GM12878 (cell line): Measurements from ENCODE around the gene TMEM63C. TPM values are rescaled to one million over a fixed set of nuclear protein-coding genes. Genes with fewer than 3 reads are reported as not detected.

ENCODE experiments used
- ATAC-seq: fragments of 200-7000 bp; cut with Tn5 transposase; 3 replicates; pipeline ENCODE4 v1.9.1; 2020; ENCODE audit warnings: mild to moderate bottlenecking, moderate library complexity
- BruUV-seq: library from RNA; stranded (reverse); fragments of 400-500 nt; replicated peaks from 2 replicates; lab custom pipeline; 2021; lab: Mats Ljungman, UMichigan
- CTCF ChIA-PET: fragments of 300-600 bp; sonication (Branson Sonifier 250); formaldehyde crosslinking; extraction: SDS; loops from one replicate; lab custom pipeline; 2021; ENCODE audit warnings: inconsistent platforms; lab: Yijun Ruan, JAX
- POLR2A ChIA-PET: fragments of 350-600 bp; formaldehyde crosslinking; extraction: SDS; loops from one replicate; lab custom pipeline; 2021; ENCODE audit warnings: inconsistent platforms; lab: Charles Lee
- RAD21 ChIA-PET: fragments of 300-600 bp; sonication (Branson Sonifier 250); formaldehyde crosslinking; loops from one replicate; lab custom pipeline; 2023; ENCODE audit warnings: antibody characterized with exemption; ENCODE audit not compliant: unreplicated experiment; lab: Charles Lee
- SMC1A ChIA-PET: fragments of 300-600 bp; sonication (Branson Sonifier 250); formaldehyde crosslinking; loops from one replicate; lab custom pipeline; 2023; ENCODE audit not compliant: unreplicated experiment, uncharacterized antibody; lab: Charles Lee
- DNase-seq: peaks from one replicate; pipeline ENCODE4 v3.0.0-alpha.2; 2011; ENCODE audit warnings: low read depth, low spot score
- FAIRE-seq: peaks from 3 replicates; lab custom pipeline; 2011; peaks lifted over from hg19 to GRCh38; lab: Jason Lieb, UNC
- H2AFZ ChIP-seq: 2 replicates; pipeline ENCODE4 v1.6.0; 2011; ENCODE audit warnings: low read depth, low read length, control low read depth; ENCODE audit not compliant: control insufficient read depth
- H3K27ac ChIP-seq: 2 replicates; pipeline ENCODE4 v1.5.1; 2011; ENCODE audit warnings: control low read depth; ENCODE audit not compliant: control insufficient read depth, insufficient read depth
- H3K27me3 ChIP-seq, 2 experiments: replicated peaks in 1 of 2; 2 replicates each; pipeline versions ENCODE4 v1.6.0 to v1.6.1; 2011; ENCODE audit warnings: low read length in 1 of 2; ENCODE audit not compliant: control insufficient read depth in 2 of 2, insufficient read depth in 2 of 2
- H3K36me3 ChIP-seq, 2 experiments: 2 replicates each; pipeline ENCODE4 v1.5.1; 2011; ENCODE audit warnings: low read length in 1 of 2; ENCODE audit not compliant: control insufficient read depth in 2 of 2, insufficient read depth in 2 of 2
- H3K4me1 ChIP-seq: 2 replicates; pipeline ENCODE4 v1.6.1; 2011; ENCODE audit warnings: mild to moderate bottlenecking, low read length, moderate library complexity, mixed read lengths; ENCODE audit not compliant: control insufficient read depth, insufficient read depth
- H3K4me2 ChIP-seq: 2 replicates; pipeline ENCODE4 v1.6.0; 2011; ENCODE audit warnings: control low read depth; ENCODE audit not compliant: control insufficient read depth, insufficient read depth
- H3K4me3 ChIP-seq: fragments of 200-600 bp; sonication (generic); 2 replicates; pipeline ENCODE4 v1.5.1; 2016
- H3K79me2 ChIP-seq: 2 replicates; pipeline ENCODE4 v1.6.0; 2011; ENCODE audit warnings: low read length; ENCODE audit not compliant: control insufficient read depth, insufficient read depth
- H3K9ac ChIP-seq: 2 replicates; pipeline ENCODE4 v1.8.0; 2011; ENCODE audit warnings: low read length, control low read depth, mixed read lengths; ENCODE audit not compliant: control insufficient read depth, insufficient read depth
- H3K9me3 ChIP-seq: replicated peaks from 3 replicates; pipeline ENCODE4 v1.5.1; 2011; ENCODE audit warnings: mild to moderate bottlenecking, low read length; ENCODE audit not compliant: control insufficient read depth, insufficient read depth
- H4K20me1 ChIP-seq: 2 replicates; pipeline ENCODE4 v1.6.0; 2011; ENCODE audit not compliant: control insufficient read depth, insufficient read depth
- BRCA1 ChIP-seq: IDR thresholded peaks from 2 replicates; pipeline ENCODE4 v1.6.1; 2011; ENCODE audit warnings: low read depth, low read length, improper control_type of control experiment
- CHD1 ChIP-seq: IDR thresholded peaks from 2 replicates; pipeline ENCODE4 v1.6.1; 2012; ENCODE audit warnings: low read depth, low read length, improper control_type of control experiment
- CREB1 ChIP-seq: IDR thresholded peaks from 2 replicates; pipeline ENCODE4 v1.6.1; 2012; ENCODE audit warnings: low read depth, mild to moderate bottlenecking, inconsistent platforms
- CREM ChIP-seq: IDR thresholded peaks from 2 replicates; pipeline ENCODE4 v1.6.1; 2014; ENCODE audit warnings: antibody characterized with exemption, low read depth
- FOXK2 ChIP-seq: fragments of 450-650 bp; IDR thresholded peaks from 2 replicates; pipeline ENCODE4 v1.6.1; 2017; ENCODE audit warnings: mild to moderate bottlenecking, moderate library complexity
- HCFC1 ChIP-seq: fragments of 150-350 bp; IDR thresholded peaks from 2 replicates; pipeline ENCODE4 v1.6.1; 2014; ENCODE audit warnings: low read length
- KAT2A ChIP-seq: conservative IDR thresholded peaks from 2 replicates; pipeline ENCODE4 v1.6.1; 2011; ENCODE audit warnings: low read depth, low read length; ENCODE audit not compliant: control insufficient read depth
- KLF5 ChIP-seq: fragments of 450-650 bp; IDR thresholded peaks from 2 replicates; pipeline ENCODE4 v1.6.1; 2014; ENCODE audit warnings: mild to moderate bottlenecking; ENCODE audit not compliant: partially characterized antibody
- LARP7 ChIP-seq: fragments of 450-650 bp; IDR thresholded peaks from 2 replicates; pipeline ENCODE4 v1.6.1; 2017; ENCODE audit warnings: mild to moderate bottlenecking
- MTA3 ChIP-seq: IDR thresholded peaks from 2 replicates; pipeline ENCODE4 v1.6.1; 2012; ENCODE audit warnings: low read length, inconsistent platforms, borderline replicate concordance
- PAX8 ChIP-seq: fragments of 450-650 bp; IDR thresholded peaks from 2 replicates; pipeline ENCODE4 v1.6.1; 2017; ENCODE audit warnings: mild to moderate bottlenecking, moderate library complexity
- RCOR1 ChIP-seq: conservative IDR thresholded peaks from 2 replicates; pipeline ENCODE4 v1.6.1; 2012; ENCODE audit warnings: low read depth, low read length, improper control_type of control experiment
- RFX5 ChIP-seq: IDR thresholded peaks from 2 replicates; pipeline ENCODE4 v1.6.1; 2011; ENCODE audit warnings: low read depth, low read length, improper control_type of control experiment
- SUPT20H ChIP-seq: IDR thresholded peaks from 2 replicates; pipeline ENCODE4 v1.6.1; 2011; ENCODE audit warnings: low read depth, mild to moderate bottlenecking, low read length, moderate library complexity, borderline replicate concordance; ENCODE audit not compliant: control insufficient read depth
- TAF1 ChIP-seq: IDR thresholded peaks from 2 replicates; pipeline ENCODE4 v1.6.1; 2011; ENCODE audit warnings: mild to moderate bottlenecking, low read depth, low read length, borderline replicate concordance
- TBL1XR1 ChIP-seq: IDR thresholded peaks from 2 replicates; pipeline ENCODE4 v1.6.1; 2012; ENCODE audit warnings: low read depth, low read length, improper control_type of control experiment
- ZNF217 ChIP-seq: fragments of 450-650 bp; IDR thresholded peaks from 2 replicates; pipeline ENCODE4 v1.6.1; 2017; ENCODE audit warnings: antibody characterized with exemption, mild to moderate bottlenecking
- WGBS: methylation state at CpG from one replicate; pipeline ENCODE4 v1.1.6; 2016; ENCODE audit warnings: low lambda C conversion rate; ENCODE audit not compliant: insufficient replicate concordance, insufficient coverage; ENCODE audit errors: missing lambda C conversion rate; 5-methylcytosine and 5-hydroxymethylcytosine counted together
- in situ Hi-C: fragments of 300-500 bp; cut with MboI; formaldehyde crosslinking; loops from 9 replicates; pipeline ENCODE4 v1.14.3; 2018; ENCODE audit warnings: mixed read lengths
- intact Hi-C: fragments of 100-400 bp; cut with micrococcal nuclease; formaldehyde crosslinking; loops from one replicate; pipeline ENCODE4 v1.14.2; 2022; ENCODE audit not compliant: unreplicated experiment
- polyA plus RNA-seq, 11 experiments: library from polyadenylated mRNA; depleted of rRNA in 4 of 11; unstranded in 6 of 11; stranded (reverse) in 5 of 11; fragments of >200 nt; fragmentation: Nextera tagmentation in 4 of 11; fragmentation: Illumina TruSeq in 1 of 11; extraction: Ambion mirVana in 4 of 11; extraction: Trizol in 1 of 11; gene quantifications; 1 replicate in 1 of 11; 2 replicates in 10 of 11; pipeline versions ENCODE4 v1.2.1 to v1.2.3, GENCODE V29; 2011 to 2016; ENCODE audit warnings: inconsistent platforms in 2 of 11, missing spikeins in 2 of 11, low read depth in 1 of 11
- total RNA-seq, 4 experiments: library from RNA; depleted of rRNA in 3 of 4; stranded (reverse); fragments of >200 nt in 3 of 4; fragmentation: Illumina TruSeq in 1 of 4; extraction: Trizol in 1 of 4; gene quantifications; 2 replicates each; pipeline versions ENCODE4 v1.2.1 to v1.2.3, GENCODE V29; 2013 to 2021
- TF ChIP-seq, protein P1 (sequence below): fragments of 450-650 bp; IDR thresholded peaks from 2 replicates; pipeline ENCODE4 v1.6.1; 2017; ENCODE audit warnings: mild to moderate bottlenecking, low read depth, inconsistent platforms; ENCODE audit not compliant: poor library complexity, severe bottlenecking

The TMEM63C gene
- total and polyA plus RNA-seq, 10 of the 15 experiments (the other 5 are each of a cell fraction or from before 2014, with no cell fraction given) = 0.06 to 1.3 (median 0.39) TPM; not detected in 4

DNA sequence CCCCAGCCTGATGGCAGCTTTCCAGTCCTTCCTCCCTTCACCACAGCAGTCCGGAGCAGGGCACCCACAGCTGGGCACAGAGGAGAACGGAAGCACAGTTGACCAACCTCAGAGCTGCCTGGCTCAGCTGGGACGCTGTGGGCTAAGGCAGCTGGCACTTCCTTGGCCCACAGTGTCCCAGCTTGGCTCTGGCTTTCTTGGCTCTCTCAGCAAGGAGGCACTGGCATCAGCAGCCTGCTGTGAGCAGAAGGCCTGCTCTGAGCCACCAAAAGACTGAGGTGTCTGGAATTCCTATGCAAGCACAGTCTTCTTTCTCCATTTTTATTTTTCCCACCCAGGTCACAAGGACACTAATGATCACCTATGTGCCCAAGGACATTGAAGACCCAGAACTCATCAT, 56.8 kb downstream of the TMEM63C start:
- ChIA-PET RAD21 (no interaction called here), POLR2A (no interaction called here), SMC1A (no interaction called here), CTCF (interaction anchor here (1.0 to 2.1 kb wide), 3 partner anchors 25 to 77 kb away, joined by 3 to 12 read pairs (median 4); no protein-coding TSS in a partner anchor)
- TF ChIP-seq FOXK2 = no peak
- Histone ChIP-seq H3K4me3 (no peak overlapping the region), H3K36me3 (no peaks in the 10 kb centered on the region), H3K79me2 (no peaks in the 10 kb centered on the region), H3K9ac (no peak overlapping the region), H4K20me1 (no peaks in the 10 kb centered on the region), H3K4me2 (no peak overlapping the region), H3K27ac (no peak overlapping the region), H3K9me3 (no peaks in the 10 kb centered on the region), H3K27me3 (peaks cover 0 to 1% of the 10 kb centered on the region in 2 experiments; a peak in 2 of 4 replicates), H2AFZ (no peak overlapping the region), H3K4me1 (no peaks in the 10 kb centered on the region)
- 31% methylated on average over 3 of the region's 3 CpGs for WGBS
- ATAC-seq = no peak
- intact Hi-C loops = no loop called here
- no TSS peak for BruUV-seq
- in situ Hi-C loops = no loop called here
- FAIRE-seq = no peak
- no peak for DNase-seq

DNA sequence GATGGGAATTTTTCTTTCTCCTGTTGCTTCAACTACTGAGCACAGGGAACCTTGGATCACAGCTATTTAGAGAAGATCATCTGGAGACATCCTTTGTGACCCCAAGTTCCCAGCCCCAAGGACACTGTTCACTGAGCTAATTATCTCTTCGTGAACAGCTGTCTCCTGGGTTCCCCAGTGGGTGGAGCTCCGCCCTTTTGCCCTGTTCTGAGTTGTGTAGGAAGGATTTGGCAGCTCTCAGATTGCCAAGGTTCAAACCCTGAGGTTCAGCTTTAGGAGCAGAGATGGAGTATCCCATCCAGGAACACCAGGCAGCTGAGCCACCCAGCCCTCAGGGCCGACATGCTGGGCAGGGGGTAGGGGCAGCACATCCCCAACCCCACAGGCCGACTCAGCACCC, 57.4 kb downstream of the TMEM63C start:
- ATAC-seq = no peak
- Histone ChIP-seq H3K4me3 (no peak overlapping the region), H2AFZ (no peak overlapping the region), H4K20me1 (no peaks in the 10 kb centered on the region), H3K27me3 (peaks cover 0 to 1% of the 10 kb centered on the region in 2 experiments; a peak in 2 of 4 replicates), H3K9ac (no peak overlapping the region), H3K9me3 (no peaks in the 10 kb centered on the region)
- FAIRE-seq = no peak
- ChIA-PET CTCF (interaction anchor here (0.9 to 2.1 kb wide), 4 partner anchors 26 to 76 kb away, joined by 3 to 12 read pairs (median 4); no protein-coding TSS in a partner anchor), SMC1A (no interaction called here), POLR2A (no interaction called here)
- DNase-seq = no peak
- in situ Hi-C loops = no loop called here
- no peak for TF ChIP-seq ZNF217
- TF ChIP-seq TBL1XR1 = no peak
- TF ChIP-seq MTA3 = no peak
- TF ChIP-seq HCFC1 = no peak
- TF ChIP-seq TAF1 = no peak
- TF ChIP-seq, protein P1, sequence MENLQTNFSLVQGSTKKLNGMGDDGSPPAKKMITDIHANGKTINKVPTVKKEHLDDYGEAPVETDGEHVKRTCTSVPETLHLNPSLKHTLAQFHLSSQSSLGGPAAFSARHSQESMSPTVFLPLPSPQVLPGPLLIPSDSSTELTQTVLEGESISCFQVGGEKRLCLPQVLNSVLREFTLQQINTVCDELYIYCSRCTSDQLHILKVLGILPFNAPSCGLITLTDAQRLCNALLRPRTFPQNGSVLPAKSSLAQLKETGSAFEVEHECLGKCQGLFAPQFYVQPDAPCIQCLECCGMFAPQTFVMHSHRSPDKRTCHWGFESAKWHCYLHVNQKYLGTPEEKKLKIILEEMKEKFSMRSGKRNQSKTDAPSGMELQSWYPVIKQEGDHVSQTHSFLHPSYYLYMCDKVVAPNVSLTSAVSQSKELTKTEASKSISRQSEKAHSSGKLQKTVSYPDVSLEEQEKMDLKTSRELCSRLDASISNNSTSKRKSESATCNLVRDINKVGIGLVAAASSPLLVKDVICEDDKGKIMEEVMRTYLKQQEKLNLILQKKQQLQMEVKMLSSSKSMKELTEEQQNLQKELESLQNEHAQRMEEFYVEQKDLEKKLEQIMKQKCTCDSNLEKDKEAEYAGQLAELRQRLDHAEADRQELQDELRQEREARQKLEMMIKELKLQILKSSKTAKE = no peak
- TF ChIP-seq PAX8 = no peak
- no peak for TF ChIP-seq LARP7
- no peak for TF ChIP-seq BRCA1
- TF ChIP-seq SUPT20H = no peak
- no peak for TF ChIP-seq KLF5
- TF ChIP-seq RCOR1 = no peak
- no peak for TF ChIP-seq CHD1
- TF ChIP-seq RFX5 = no peak
- no peak for TF ChIP-seq CREM
- TF ChIP-seq CREB1 = no peak
- no peak for TF ChIP-seq KAT2A
- TF ChIP-seq, all 136 proteins: peak for 0
- no peaks in the 10 kb centered on the region for H3K79me2 ChIP-seq
- H3K4me2 ChIP-seq = no peak overlapping the region
- 1% methylated on average over 4 of the region's 4 CpGs for WGBS
- H3K36me3 ChIP-seq = no peaks in the 10 kb centered on the region
- intact Hi-C loops = no loop called here
- H3K27ac ChIP-seq = no peak overlapping the region
- RAD21 ChIA-PET = no interaction called here
- no TSS peak for BruUV-seq
- no peaks in the 10 kb centered on the region for H3K4me1 ChIP-seq
